Epithelial cell of proximal tubule (primary cell): ENCODE data around the gene FHOD3. TPM values are rescaled to one million over a fixed set of nuclear protein-coding genes. Genes with fewer than 3 reads are reported as not detected.

Experiments used
- DNase-seq: peaks from one replicate; pipeline ENCODE4 v3.0.0-alpha.2; 2011; ENCODE audit warnings: low read depth
- H3K4me3 ChIP-seq: 2 replicates; pipeline ENCODE4 v1.5.1; 2011; ENCODE audit warnings: low read depth, mild to moderate bottlenecking, low read length
- CTCF ChIP-seq: conservative IDR thresholded peaks from 2 replicates; pipeline ENCODE4 v1.5.1; 2012; ENCODE audit warnings: low read depth, mild to moderate bottlenecking, low read length
- total RNA-seq: library from RNA; depleted of rRNA; stranded (reverse); fragments of >200 nt; gene quantifications from 2 replicates; pipeline ENCODE4 v1.2.3, GENCODE V29; 2015

FHOD3 gene
- total RNA-seq, 1 donor from 2014 or later, result 27.3 TPM

GRCh38 chr18:36308711-36309435 lies 11.4 kb downstream of the FHOD3 start:
- no peak for DNase-seq
- H3K4me3 ChIP-seq, result peak overlapping the region; percentile 23
- TF ChIP-seq CTCF, result no peak

- TF ChIP-seq CTCF, result no peak
- peak overlapping the region; percentile 23 for H3K4me3 ChIP-seq
- DNase-seq, result peak; percentile 98
Measured at GRCh38 chr18:36309436-36310391, 12.2 kb downstream of the FHOD3 start.

DNA sequence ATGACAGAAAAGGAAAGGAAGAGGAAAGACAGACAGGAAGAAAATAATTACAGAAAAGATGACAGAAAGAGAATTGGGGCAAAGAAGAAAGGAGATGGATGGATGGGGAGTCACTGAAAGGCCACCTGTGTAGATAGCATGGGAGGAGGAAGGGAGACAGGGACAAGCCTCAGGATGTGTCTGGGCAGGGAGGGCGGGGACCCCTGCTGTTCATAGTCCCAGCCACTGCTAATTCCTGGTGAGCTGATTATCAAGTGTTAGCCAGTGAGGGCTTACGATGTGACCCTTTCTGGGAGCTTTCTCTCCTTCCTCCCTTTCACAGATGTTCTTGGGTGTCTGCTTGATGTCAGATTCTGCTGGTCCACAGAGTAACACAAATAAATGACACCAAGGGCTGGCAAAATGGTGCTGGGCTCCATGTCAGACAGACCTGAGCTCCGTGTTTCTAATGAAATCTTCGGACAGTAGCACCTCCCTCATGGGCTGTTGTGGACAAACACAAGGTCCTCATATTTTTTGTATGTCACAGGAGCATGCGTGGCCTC lies 13.6 kb downstream of the FHOD3 start:
- H3K4me3 ChIP-seq, result no peak overlapping the region
- DNase-seq, result no peak
- TF ChIP-seq CTCF, result no peak

GRCh38 chr18:36312806-36313395 lies 15.4 kb downstream of the FHOD3 start:
- DNase-seq, result no peak
- TF ChIP-seq CTCF, result no peak
- H3K4me3 ChIP-seq, result no peak overlapping the region

DNA sequence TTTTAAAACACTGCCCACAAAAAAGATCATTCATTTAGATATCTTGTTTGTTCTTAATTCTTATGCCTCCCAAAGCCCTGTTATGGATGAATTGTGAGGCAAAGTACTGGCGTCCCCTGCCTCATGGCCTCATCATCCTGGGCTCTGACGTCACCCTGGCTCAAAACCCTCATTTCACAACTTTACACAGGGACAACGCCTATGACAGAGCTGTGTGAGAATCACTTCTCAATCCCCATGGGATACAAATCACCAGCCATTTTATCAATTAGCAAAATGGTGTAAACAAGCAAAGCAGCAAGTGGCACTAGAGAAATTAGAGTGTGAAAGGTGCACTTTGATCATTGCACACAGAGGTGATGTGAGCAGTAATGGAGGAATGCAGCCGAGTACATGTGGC lies 16.6 kb downstream of the FHOD3 start:
- no peak for DNase-seq
- H3K4me3 ChIP-seq, result no peak overlapping the region
- no peak for TF ChIP-seq CTCF

DNA sequence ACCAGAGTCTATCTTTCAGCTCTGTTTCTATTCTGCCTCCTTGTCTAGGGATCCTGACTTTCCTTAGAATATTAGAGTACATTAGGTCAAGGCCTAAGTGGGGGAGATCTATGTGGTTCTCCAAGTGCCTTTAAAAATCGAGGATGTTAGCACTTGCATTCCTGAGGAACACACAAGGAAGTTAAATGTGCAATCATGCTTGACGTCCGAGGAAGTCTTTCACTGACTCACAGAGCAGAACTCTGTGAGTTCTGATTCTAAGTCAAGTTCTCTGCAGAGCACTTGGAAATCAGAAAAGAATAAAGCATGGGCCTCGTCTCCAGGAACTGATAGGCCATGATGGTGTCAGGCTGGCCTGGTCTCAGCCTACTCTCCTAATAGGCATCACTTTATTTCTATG lies 17.2 kb downstream of the FHOD3 start:
- H3K4me3 ChIP-seq, result no peak overlapping the region
- peak; percentile 84 for DNase-seq
- TF ChIP-seq CTCF, result no peak
